ENCODE data around the gene ALDH1B1.
"Not testable (repeated sequence)": the region's sequence is repeated elsewhere in the genome, so short reads cannot be mapped to it uniquely, and the experiment has no call there.

ALDH1B1 gene

GRCh38 chr9:38361473-38361850, 31.0 kb upstream of the ALDH1B1 start:
- peak; percentile 22 for DNase-seq (ENCODE audit: low spot score)

DNA sequence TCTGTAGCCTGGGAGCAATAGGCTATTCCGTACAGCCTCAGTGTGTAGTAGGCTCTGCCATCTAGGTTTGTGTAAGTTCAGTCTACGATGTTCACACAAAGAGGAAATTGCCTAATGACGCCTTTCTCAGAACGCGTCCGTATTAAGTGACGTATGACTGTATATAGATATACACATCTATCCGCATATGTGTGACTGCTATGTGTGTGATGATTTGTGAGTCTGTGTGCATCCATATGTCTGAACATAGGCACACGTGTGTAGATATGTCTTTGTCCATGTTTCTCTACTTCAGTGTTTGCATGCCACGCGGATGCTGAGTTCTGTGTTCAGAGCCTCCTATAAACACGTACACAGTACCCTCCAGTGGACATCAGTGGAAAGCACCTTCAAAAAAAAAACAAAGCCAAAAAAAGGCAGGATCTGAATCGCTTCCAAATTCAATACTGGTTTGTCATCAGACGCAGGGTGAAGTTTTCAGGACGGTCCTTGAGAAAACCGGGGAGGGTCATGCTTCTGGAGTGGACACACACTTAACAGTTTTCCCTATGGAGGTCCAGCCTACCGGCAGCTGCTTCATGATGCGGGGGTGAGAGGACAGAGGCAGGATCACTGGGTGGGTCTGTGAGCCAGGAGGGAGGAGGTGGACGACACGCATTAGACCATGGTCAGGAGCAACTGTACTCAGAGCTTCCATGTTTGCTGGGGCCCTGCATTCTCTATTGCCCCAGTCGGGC, 29.5 kb upstream of the ALDH1B1 start:
- peak; percentile 27 for DNase-seq (ENCODE audit: low spot score)

DNA sequence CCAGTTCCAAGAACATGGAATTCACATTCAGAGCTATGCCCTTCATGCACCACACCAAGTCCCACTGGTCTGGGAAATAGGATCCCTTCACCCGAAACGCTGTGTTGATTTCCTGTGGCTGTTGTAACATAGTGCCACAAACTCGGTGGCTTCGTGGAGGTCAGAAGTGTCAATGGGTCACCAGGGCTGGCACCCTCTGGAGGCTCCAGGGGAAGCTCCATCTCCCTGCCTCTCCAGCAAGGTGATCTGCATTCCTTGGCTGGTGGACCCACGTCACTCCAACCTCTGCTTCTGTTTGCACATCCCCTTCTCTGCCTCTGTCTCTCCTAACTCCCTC, 28.9 kb upstream of the ALDH1B1 start:
- no peak for DNase-seq (ENCODE audit: low spot score)

GRCh38 chr9:38367898-38368297, 24.6 kb upstream of the ALDH1B1 start:
- DNase-seq (ENCODE audit: low spot score): no peak

DNA sequence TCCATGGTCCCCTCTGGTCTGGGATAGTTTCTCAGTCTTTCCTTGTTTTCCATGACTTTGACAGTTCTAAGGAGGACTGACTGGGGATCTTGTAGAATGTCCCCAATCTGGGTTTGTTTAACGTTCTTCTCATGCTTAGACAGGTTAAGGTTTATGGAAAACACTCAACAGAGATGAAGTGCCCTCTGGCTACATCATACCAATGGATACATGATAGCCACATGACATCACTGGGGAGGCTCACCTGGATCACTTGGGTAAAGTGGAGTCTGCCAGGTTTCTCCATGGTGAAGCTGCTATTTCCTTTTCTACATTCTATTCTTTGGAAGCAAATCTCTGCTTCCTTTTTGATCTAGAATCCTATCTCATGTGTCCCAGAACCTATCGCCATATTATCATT, 23.8 kb upstream of the ALDH1B1 start:
- no peak for DNase-seq (ENCODE audit: low spot score)

DNA sequence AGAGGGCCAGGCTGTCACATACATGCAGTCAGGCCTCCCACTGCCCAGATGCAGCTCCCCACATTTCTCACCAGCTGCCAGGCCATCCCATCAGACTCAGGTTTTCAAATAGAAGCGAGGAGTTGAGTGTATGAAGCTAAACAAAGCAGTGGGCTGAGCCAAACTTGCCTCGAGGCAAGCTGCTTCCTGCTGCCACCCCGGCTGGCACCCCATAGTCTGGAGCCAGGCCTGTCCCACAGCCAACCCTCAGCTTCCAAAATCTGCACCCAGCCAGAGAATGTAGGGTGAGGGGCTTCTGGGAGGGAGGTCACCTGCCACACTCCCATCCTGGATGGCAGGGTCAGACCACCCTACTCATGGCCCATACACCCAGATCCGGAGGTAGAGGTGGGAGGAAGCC, 22.3 kb upstream of the ALDH1B1 start:
- no peak for DNase-seq (ENCODE audit: low spot score)

GRCh38 chr9:38371495-38371894, 21.0 kb upstream of the ALDH1B1 start:
- no peak for DNase-seq (ENCODE audit: low spot score)

DNA sequence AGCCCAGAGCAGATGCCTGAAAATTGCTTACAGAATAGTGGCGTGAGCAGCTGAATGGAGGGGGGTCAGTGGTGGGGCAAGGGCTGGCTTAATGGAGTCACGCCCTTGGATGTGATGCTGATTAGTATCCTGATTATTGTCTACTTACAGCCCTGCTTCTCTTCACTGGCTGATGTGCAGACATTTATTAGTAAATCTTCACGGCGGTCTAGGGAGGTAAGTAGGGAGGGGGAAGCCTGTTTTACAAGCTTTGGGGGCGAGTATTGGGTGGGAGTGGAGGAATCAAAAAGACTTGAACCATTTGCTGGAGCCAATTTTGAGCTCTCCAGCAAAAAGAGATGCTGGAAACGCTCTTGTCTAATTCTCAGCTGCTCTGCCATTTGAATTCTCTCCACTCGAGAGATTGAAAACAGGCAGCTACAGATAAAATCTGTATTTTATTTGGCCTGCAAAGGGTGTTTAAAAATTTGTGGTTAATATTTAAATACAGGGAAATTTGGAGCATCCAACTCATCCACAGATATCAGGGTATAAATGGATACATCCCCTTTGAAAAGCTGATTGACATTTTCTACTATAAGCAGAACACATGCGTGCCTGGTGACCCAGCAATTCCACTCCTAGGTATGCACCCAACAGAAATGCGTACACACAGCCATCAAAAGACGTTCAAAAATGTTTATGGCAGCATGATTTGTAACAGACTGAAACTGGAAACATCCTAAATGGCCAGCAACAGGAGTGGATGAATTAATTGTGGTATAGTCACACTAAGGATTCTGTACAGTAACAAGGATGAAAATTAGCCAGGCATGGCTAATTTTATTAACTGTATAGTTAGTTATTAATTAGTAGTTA, 19.5 kb upstream of the ALDH1B1 start:
- DNase-seq (ENCODE audit: low spot score): no peak

- DNase-seq (ENCODE audit: low spot score): no peak
Observed at GRCh38 chr9:38373679-38374078, 18.8 kb upstream of the ALDH1B1 start.

GRCh38 chr9:38374847-38375571, 17.5 kb upstream of the ALDH1B1 start:
- no peak for DNase-seq (ENCODE audit: low spot score)

- DNase-seq (ENCODE audit: low spot score): no peak
Observed at GRCh38 chr9:38375572-38375963, 16.9 kb upstream of the ALDH1B1 start.

GRCh38 chr9:38376021-38376670, 16.4 kb upstream of the ALDH1B1 start:
- DNase-seq (ENCODE audit: low spot score): no peak

- not testable (repeated sequence) for DNase-seq (ENCODE audit: low spot score)
Observed at GRCh38 chr9:38377336-38378083, 15.0 kb upstream of the ALDH1B1 start.

DNA sequence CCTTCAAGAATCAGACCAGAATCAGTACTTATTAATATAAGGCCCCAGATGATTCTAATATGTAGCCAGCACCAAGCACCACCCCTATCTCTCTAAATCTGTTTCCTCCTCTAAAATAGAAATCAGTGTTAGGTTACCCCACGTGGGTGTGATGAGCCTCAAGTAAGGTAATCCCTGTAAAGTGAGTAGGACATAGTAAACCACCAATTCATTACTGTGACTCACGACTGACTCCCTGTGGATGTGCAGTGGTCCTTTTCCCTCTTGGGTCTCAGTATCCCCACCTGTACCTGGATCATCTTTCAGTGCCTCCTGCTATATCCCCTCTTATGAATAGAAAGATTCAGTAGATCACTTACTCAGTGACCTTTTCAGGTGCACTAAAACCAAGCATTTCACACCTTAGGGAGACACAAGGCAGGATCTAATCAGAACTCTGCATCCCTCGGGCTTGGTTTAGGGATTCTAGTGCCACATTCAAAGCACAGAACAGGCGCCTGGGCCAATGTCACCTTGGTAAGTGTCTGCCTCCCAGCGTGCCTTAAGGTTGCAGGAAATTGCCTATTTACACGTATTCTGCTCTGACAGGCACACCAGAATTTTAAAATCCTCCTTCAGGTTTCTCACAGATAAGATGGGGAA, 12.2 kb upstream of the ALDH1B1 start:
- no peak for DNase-seq (ENCODE audit: low spot score)

DNA sequence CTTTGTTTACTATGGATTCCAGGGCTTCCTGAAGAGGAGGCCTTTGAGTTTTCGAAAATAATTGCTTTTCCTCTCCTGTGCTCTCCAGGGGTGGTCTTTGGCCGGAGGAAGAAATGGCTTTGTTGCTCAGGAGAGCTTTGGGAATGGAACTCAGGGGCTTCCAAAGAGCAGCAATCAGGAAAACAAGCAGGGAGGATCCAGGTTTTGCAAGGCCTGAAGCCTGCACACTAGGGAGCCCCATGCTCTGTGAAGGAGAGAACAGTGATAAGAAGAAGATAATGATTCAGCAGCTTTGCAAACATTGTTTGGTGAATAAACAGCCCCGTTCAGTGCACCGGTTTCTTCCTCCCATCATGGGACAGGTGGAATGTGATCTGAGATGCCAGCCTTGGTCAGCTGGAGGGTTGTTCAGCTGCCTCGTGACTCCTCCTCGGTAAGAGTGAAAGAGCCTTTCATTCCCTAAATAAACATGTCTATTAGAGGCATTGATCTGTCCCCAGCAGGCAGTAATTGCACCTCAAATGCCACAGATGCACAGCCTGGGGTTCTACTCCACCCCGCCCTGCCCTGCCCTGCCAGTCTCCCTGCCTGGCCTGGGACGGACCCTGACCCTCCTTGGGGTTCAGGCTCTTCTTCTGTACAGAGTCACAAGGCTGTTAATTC, 11.5 kb upstream of the ALDH1B1 start:
- DNase-seq (ENCODE audit: low spot score): no peak

- no peak for DNase-seq (ENCODE audit: low spot score)
Observed at GRCh38 chr9:38382141-38382540, 10.4 kb upstream of the ALDH1B1 start.

- DNase-seq (ENCODE audit: low spot score): no peak
Observed at GRCh38 chr9:38384990-38385848, 7.3 kb upstream of the ALDH1B1 start.

DNA sequence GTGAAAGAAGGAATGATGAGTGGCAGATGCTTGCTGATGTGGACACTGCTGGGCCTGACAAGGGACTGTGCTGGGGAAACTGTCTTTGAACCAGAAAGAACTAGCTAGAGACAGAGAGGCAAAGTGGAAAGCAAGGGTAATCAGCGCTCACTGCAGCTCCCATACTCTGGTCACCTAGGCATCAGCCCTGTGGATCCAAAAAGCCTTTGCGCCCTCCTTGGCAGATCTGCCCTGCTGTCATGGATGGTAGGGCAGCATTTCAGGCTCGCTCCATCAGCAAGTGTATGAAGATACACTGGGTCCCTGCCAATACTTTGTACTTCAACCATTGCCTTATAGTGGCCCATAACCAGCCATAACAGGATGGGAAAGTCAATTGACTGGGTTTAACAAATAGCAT, 6.6 kb upstream of the ALDH1B1 start:
- no peak for DNase-seq (ENCODE audit: low spot score)

DNA sequence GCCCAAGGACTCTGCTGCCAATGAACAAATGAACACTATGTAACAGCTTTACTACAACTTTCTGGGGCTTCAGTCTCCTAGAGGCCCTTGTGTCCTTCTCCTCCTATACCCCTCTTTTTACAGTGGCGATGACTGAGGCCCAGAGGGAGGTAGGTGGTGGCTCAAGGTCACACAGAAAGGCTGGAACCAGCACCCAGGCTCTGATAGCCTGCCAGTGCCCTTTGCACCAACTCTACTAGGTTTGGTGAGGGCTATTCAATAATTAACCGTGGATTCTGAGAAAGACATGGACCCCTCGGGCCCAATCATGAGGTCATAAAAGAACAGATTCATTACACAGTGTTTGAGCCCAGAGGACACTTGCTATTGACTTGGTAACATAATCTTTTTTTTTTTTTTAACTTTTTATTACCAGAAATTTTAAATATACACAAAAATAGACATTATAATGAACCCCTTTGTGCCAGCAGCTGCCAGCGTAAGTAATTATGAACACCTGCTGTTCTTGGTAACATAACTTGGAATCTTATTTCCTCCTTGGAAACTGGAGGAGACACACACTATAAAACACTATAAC, 6.1 kb upstream of the ALDH1B1 start:
- no peak for DNase-seq (ENCODE audit: low spot score)

Measured in putamen (tissue), 1 donor.